ENCODE data around the gene TSLP. TPM values are rescaled to one million over a fixed set of nuclear protein-coding genes. Genes with fewer than 3 reads are reported as not detected.

Gene TSLP
- polyA plus RNA-seq, 3 donors, result 0.11 TPM; not detected in 2

DNA sequence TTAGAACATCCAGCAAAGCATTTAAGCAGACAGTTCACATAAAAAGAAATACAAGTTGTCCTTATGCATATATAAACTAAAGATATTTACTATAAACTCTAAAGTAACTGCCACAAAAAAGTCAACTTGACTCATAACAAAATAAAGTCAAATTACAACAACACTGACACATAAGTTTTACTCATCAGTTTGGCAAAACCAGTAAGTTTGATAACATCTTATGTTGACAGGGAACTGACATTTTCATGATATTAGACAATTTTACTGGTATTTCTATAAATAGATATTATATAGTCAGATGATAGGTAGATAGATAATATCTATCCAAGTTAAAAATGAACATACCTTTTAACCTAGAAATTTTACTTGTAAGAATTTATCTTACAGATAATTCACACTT, 9.9 kb upstream of the TSLP start:
- no peaks in the 10 kb centered on the region for H4K20me1 ChIP-seq (ENCODE audit: insufficient read depth, low read length)
- Mint-ChIP-seq H3K27ac (no peak overlapping the region), H3K4me1 (no peaks in the 10 kb centered on the region), H3K36me3 (no peaks in the 10 kb centered on the region), H3K4me3 (no peak overlapping the region), H3K9me3 (peaks cover 0 to 5% (median 2%) of the 10 kb centered on the region in 7 donors), H3K27me3 (ENCODE audit: low read depth in 3 of 3) (peaks cover 2 to 25% (median 5%) of the 10 kb centered on the region in 3 donors)
- no peaks in the 10 kb centered on the region for H3K36me3 ChIP-seq (replicated peaks in 1 of 2; ENCODE audit: control insufficient read depth in 1 of 2, insufficient read depth in 2 of 2, low read length in 2 of 2)
- H3K27me3 ChIP-seq (ENCODE audit: control insufficient read depth in 2 of 2, insufficient read depth in 2 of 2, low read length in 2 of 2), result peaks cover 10 to 14% of the 10 kb centered on the region in 2 donors
- no peak overlapping the region for H2AFZ ChIP-seq (ENCODE audit: insufficient read depth, low read depth, low read length, poor library complexity, severe bottlenecking)
- H3K9ac ChIP-seq (ENCODE audit: insufficient read depth, low read length, poor library complexity, severe bottlenecking), result no peak overlapping the region
- H3K4me2 ChIP-seq (replicated peaks; ENCODE audit: extremely low read depth, low read length, poor library complexity, severe bottlenecking), result no peak overlapping the region
- DNase-seq, result no peak
- no peaks in the 10 kb centered on the region for H3K79me2 ChIP-seq (ENCODE audit: insufficient read depth, low read length)
- peaks cover 0 to 3% of the 10 kb centered on the region in 2 donors for H3K9me3 ChIP-seq (replicated peaks in 1 of 2; ENCODE audit: control insufficient read depth in 1 of 2, insufficient read depth in 1 of 2, low read length in 2 of 2)
- no peak overlapping the region for H3K27ac ChIP-seq (ENCODE audit: low read depth in 1 of 2, low read length in 2 of 2)
- intact Hi-C loops (cut with micrococcal nuclease), result no loop called here
- H3K4me1 ChIP-seq (ENCODE audit: control insufficient read depth in 1 of 2, insufficient read depth in 2 of 2, low read length in 2 of 2), result no peaks in the 10 kb centered on the region
- no peak overlapping the region for H3K4me3 ChIP-seq (replicated peaks in 1 of 3; ENCODE audit: low read depth in 2 of 3, low read length in 3 of 3)
- TF ChIP-seq, protein P1, sequence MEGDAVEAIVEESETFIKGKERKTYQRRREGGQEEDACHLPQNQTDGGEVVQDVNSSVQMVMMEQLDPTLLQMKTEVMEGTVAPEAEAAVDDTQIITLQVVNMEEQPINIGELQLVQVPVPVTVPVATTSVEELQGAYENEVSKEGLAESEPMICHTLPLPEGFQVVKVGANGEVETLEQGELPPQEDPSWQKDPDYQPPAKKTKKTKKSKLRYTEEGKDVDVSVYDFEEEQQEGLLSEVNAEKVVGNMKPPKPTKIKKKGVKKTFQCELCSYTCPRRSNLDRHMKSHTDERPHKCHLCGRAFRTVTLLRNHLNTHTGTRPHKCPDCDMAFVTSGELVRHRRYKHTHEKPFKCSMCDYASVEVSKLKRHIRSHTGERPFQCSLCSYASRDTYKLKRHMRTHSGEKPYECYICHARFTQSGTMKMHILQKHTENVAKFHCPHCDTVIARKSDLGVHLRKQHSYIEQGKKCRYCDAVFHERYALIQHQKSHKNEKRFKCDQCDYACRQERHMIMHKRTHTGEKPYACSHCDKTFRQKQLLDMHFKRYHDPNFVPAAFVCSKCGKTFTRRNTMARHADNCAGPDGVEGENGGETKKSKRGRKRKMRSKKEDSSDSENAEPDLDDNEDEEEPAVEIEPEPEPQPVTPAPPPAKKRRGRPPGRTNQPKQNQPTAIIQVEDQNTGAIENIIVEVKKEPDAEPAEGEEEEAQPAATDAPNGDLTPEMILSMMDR (IDR thresholded peaks at IDR 0.05), result no peak

DNA sequence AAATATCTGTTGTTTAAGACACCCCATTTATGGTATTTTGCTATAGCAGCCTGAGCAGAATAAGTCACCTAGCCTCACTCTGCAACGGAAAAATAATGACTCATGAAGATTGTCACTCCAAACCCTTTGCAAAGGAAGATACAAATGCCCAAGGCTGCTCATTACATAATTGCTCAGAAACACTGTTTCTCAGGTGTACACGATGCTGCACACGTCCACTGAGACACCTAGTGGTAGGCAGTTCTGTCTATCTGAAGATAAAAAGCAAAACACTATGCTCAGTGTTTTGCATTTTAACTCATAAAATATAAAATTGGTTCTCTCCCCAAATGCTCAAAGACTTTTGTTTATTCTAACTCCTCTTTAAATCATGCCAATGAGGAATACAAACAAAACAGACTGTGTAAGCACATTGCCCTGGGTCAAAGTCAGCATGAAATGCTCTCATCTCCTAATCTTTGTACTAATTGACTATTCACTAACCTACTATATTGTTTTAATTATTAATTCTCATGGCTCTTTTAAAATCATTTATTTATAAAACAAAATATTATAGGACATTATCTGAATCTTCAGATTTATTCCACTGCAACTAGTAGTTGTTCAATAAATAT, 7.7 kb upstream of the TSLP start:
- Histone ChIP-seq H3K4me3 (replicated peaks in 1 of 3; ENCODE audit: low read depth in 2 of 3, low read length in 3 of 3) (no peak overlapping the region), H4K20me1 (ENCODE audit: insufficient read depth, low read length) (no peaks in the 10 kb centered on the region), H3K9me3 (replicated peaks in 1 of 2; ENCODE audit: control insufficient read depth in 1 of 2, insufficient read depth in 1 of 2, low read length in 2 of 2) (peaks cover 0 to 3% of the 10 kb centered on the region in 2 donors), H3K79me2 (ENCODE audit: insufficient read depth, low read length) (no peaks in the 10 kb centered on the region), H3K4me2 (replicated peaks; ENCODE audit: extremely low read depth, low read length, poor library complexity, severe bottlenecking) (no peak overlapping the region), H3K4me1 (ENCODE audit: control insufficient read depth in 1 of 2, insufficient read depth in 2 of 2, low read length in 2 of 2) (no peaks in the 10 kb centered on the region), H3K27me3 (ENCODE audit: control insufficient read depth in 2 of 2, insufficient read depth in 2 of 2, low read length in 2 of 2) (peaks cover 29 to 35% of the 10 kb centered on the region in 2 donors), H3K36me3 (replicated peaks in 1 of 2; ENCODE audit: control insufficient read depth in 1 of 2, insufficient read depth in 2 of 2, low read length in 2 of 2) (no peaks in the 10 kb centered on the region), H3K9ac (ENCODE audit: insufficient read depth, low read length, poor library complexity, severe bottlenecking) (no peak overlapping the region), H3K27ac (ENCODE audit: low read depth in 1 of 2, low read length in 2 of 2) (no peak overlapping the region), H2AFZ (ENCODE audit: insufficient read depth, low read depth, low read length, poor library complexity, severe bottlenecking) (no peak overlapping the region)
- Mint-ChIP-seq H3K4me1 (no peaks in the 10 kb centered on the region), H3K36me3 (no peaks in the 10 kb centered on the region), H3K9me3 (peaks cover 0 to 4% (median 1%) of the 10 kb centered on the region in 7 donors), H3K27me3 (ENCODE audit: low read depth in 3 of 3) (peaks cover 13 to 42% (median 14%) of the 10 kb centered on the region in 3 donors), H3K27ac (no peak overlapping the region), H3K4me3 (no peak overlapping the region)
- intact Hi-C loops (cut with micrococcal nuclease), result no loop called here
- WGBS (ENCODE audit: insufficient coverage), result no CpG with 5 or more reads among the region's 3 CpGs
- TF ChIP-seq, protein P1 (IDR thresholded peaks at IDR 0.05), result no peak
- DNase-seq, result no peak

Measured in CD14-positive monocyte (primary cell).